Activated T-helper 1 cell treated with anti-CD3 and anti-CD28 coated beads, Interleukin-12 subunit alpha, Interleukin-12 subunit beta, Interleukin-2, Interleukin-4 antibody, amounts not matched to agents 30 ng/mL and 10 ng/mL and 1 ng/mL, durations not matched to agents 14 hours and 24 hours and 36 hours (primary cell): Measurements from ENCODE around the gene MRPL36. TPM values are rescaled to one million over a fixed set of nuclear protein-coding genes. Genes with fewer than 3 reads are reported as not detected.

Experiments used
- DNase-seq: peaks from one replicate; pipeline ENCODE4 v3.0.0; 2021; ENCODE audit warnings: low spot score
- H3K27ac Mint-ChIP-seq: one replicate; pipeline ENCODE4 v1.8.0; 2021; ENCODE audit warnings: mild to moderate bottlenecking, mixed read lengths
- H3K27me3 Mint-ChIP-seq: one replicate; pipeline ENCODE4 v1.8.0; 2022; ENCODE audit warnings: mild to moderate bottlenecking, moderate library complexity, mixed read lengths; ENCODE audit not compliant: insufficient read depth
- H3K36me3 Mint-ChIP-seq: one replicate; pipeline ENCODE4 v1.8.0; 2021; ENCODE audit warnings: low read depth, mixed read lengths
- H3K4me1 Mint-ChIP-seq: one replicate; pipeline ENCODE4 v1.8.0; 2021; ENCODE audit warnings: low read depth, mixed read lengths
- H3K4me3 Mint-ChIP-seq: one replicate; pipeline ENCODE4 v1.8.0; 2021; ENCODE audit warnings: mild to moderate bottlenecking, moderate library complexity, mixed read lengths
- H3K9me3 Mint-ChIP-seq: one replicate; pipeline ENCODE4 v1.8.0; 2021; ENCODE audit warnings: mixed read lengths
- intact Hi-C: fragments of 100-400 bp; cut with micrococcal nuclease; formaldehyde crosslinking; loops from one replicate; pipeline ENCODE4 v1.15.1; 2024
- total RNA-seq: library from RNA; stranded (reverse); gene quantifications from 2 replicates; pipeline ENCODE4 v1.2.3, GENCODE V29; 2022

MRPL36 gene
- total RNA-seq, 1 donor from 2014 or later: 118 TPM

GRCh38 chr5:1836891-1837880 lies 37.5 kb upstream of the MRPL36 start:
- Mint-ChIP-seq H3K36me3 (no peaks in the 10 kb centered on the region), H3K9me3 (no peaks in the 10 kb centered on the region), H3K4me3 (no peak overlapping the region), H3K27me3 (no peaks in the 10 kb centered on the region), H3K27ac (no peak overlapping the region), H3K4me1 (no peaks in the 10 kb centered on the region)
- intact Hi-C loops: no loop called here
- DNase-seq: no peak

DNA sequence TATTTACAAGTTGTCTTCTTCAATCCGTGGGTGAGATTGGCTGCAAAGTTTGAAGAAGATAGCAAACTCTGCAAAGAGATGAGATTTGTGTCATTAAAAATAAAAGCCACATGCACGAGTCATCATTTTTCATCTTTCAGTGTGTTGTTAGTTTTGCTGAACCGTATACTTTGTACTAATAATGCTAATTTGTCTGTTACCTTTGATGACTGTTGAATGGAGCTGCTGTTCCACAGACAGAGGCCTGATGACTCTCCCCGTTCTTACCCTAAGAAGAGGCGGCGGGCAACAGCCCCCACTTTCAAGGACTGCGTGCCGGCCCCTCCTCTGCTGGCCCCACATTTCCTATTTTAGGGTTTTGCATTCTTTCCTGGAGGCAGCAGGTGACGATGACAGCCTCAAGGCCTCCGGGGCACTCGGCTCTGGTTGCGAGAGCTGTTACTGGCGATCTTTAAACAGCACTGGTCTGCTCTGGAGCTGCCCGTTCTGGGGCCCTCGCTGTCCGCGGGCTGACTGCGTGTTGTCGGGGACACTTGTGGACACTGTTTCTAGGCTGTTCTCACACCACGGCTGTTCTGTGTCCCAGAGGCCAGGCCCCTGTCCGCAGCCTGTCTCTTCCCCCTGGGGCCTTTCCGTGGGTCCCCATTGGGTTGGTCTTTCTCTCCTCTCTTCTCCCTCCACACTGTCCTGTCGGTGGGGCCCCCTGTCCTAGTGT lies 36.7 kb upstream of the MRPL36 start:
- H3K36me3 Mint-ChIP-seq: no peaks in the 10 kb centered on the region
- DNase-seq: no peak
- H3K27me3 Mint-ChIP-seq: no peaks in the 10 kb centered on the region
- H3K9me3 Mint-ChIP-seq: no peaks in the 10 kb centered on the region
- no peaks in the 10 kb centered on the region for H3K4me1 Mint-ChIP-seq
- intact Hi-C loops: no loop called here
- H3K27ac Mint-ChIP-seq: no peak overlapping the region
- no peak overlapping the region for H3K4me3 Mint-ChIP-seq

GRCh38 chr5:1835431-1835830 lies 35.8 kb upstream of the MRPL36 start:
- no peak overlapping the region for H3K4me3 Mint-ChIP-seq
- no peaks in the 10 kb centered on the region for H3K27me3 Mint-ChIP-seq
- H3K9me3 Mint-ChIP-seq: no peaks in the 10 kb centered on the region
- DNase-seq: no peak
- H3K27ac Mint-ChIP-seq: no peak overlapping the region
- intact Hi-C loops: no loop called here
- H3K4me1 Mint-ChIP-seq: no peaks in the 10 kb centered on the region
- H3K36me3 Mint-ChIP-seq: no peaks in the 10 kb centered on the region

DNA sequence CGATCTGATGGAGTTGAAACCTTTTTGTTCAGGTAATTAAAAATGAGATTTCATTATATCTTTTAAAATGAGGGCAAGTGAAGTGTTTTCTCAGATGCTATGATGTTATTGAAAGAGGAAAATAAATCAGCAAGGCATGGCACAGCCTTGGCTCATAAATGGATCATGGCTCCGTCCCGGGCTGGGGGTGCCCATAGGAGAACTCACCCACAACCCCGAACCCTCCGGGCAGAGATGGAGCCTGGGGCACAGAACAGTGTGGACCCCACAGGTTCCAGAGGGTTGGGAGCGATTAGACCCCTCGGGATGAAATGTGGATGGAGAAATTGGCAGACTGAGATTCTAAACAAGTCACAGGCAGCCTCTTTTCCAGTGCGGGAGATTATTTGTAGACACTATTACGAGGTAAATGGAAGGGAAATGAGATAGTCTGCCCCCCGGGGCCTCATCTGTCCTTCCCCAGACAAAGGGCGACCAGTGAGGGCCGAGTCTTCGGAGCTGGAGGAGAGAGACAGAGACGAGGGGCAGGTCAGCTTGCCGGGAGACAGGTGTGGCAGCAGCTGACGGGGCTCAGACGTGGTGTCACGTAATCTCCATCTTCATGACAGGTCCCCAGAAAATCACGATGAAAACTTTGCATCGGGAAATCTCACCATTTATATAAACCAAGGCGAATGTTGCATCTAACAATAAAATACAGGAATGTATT lies 35.2 kb upstream of the MRPL36 start:
- Mint-ChIP-seq H3K36me3 (no peaks in the 10 kb centered on the region), H3K27ac (no peak overlapping the region), H3K4me1 (no peaks in the 10 kb centered on the region), H3K9me3 (no peaks in the 10 kb centered on the region), H3K4me3 (no peak overlapping the region), H3K27me3 (no peaks in the 10 kb centered on the region)
- no peak for DNase-seq
- intact Hi-C loops: no loop called here

- no peaks in the 10 kb centered on the region for H3K4me1 Mint-ChIP-seq
- H3K27me3 Mint-ChIP-seq: no peaks in the 10 kb centered on the region
- no peak overlapping the region for H3K27ac Mint-ChIP-seq
- DNase-seq: no peak
- no peaks in the 10 kb centered on the region for H3K9me3 Mint-ChIP-seq
- no peaks in the 10 kb centered on the region for H3K36me3 Mint-ChIP-seq
- H3K4me3 Mint-ChIP-seq: no peak overlapping the region
- intact Hi-C loops: no loop called here
Observed at GRCh38 chr5:1834022-1834551, 34.5 kb upstream of the MRPL36 start.

- no peak overlapping the region for H3K27ac Mint-ChIP-seq
- no peaks in the 10 kb centered on the region for H3K4me1 Mint-ChIP-seq
- H3K36me3 Mint-ChIP-seq: no peaks in the 10 kb centered on the region
- no peak for DNase-seq
- no peaks in the 10 kb centered on the region for H3K27me3 Mint-ChIP-seq
- H3K4me3 Mint-ChIP-seq: no peak overlapping the region
- intact Hi-C loops: no loop called here
- no peaks in the 10 kb centered on the region for H3K9me3 Mint-ChIP-seq
Observed at GRCh38 chr5:1833264-1834021, 33.8 kb upstream of the MRPL36 start.

DNA sequence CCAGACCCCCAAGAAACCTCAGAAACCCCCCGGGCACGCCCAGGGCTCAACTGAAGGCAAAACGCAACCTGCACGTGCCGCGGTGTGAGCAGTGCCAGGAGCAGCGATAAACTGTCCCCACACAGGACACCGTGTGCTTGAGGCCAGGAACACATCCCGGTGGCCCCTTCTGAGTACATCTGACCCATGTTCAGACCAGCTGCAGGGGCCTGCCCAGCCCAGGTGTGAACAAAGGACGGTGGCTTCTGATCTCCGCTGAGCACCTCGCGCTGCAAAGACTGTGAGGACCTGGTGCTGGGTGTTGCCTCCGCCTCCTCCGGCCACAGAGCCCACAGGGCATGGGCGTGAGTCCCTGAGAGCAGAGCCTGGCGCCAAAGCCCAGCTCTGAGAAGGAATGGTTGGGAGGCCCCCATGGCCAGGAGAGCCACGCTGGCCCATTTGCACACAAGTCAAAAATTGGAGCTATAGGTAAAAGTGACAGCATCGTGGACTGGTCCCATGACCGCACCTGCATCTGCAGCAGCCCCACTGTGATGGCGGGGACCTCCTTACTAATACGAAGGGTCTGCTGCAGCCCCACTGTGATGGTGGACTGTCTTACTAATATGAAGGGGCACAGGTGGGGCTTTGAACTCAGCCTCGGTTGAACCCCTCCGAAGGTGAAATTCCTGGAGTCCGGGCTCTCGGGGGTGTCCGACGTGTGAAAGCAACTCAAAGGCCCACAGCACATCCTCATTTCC lies 33.0 kb upstream of the MRPL36 start:
- H3K4me1 Mint-ChIP-seq: no peaks in the 10 kb centered on the region
- no peaks in the 10 kb centered on the region for H3K27me3 Mint-ChIP-seq
- no peak for DNase-seq
- no peak overlapping the region for H3K27ac Mint-ChIP-seq
- intact Hi-C loops: no loop called here
- H3K36me3 Mint-ChIP-seq: no peaks in the 10 kb centered on the region
- no peaks in the 10 kb centered on the region for H3K9me3 Mint-ChIP-seq
- H3K4me3 Mint-ChIP-seq: no peak overlapping the region

GRCh38 chr5:1831677-1832313 lies 32.2 kb upstream of the MRPL36 start:
- Mint-ChIP-seq H3K9me3 (no peaks in the 10 kb centered on the region), H3K27ac (no peak overlapping the region), H3K27me3 (no peaks in the 10 kb centered on the region), H3K36me3 (no peaks in the 10 kb centered on the region), H3K4me1 (no peaks in the 10 kb centered on the region), H3K4me3 (no peak overlapping the region)
- intact Hi-C loops: no loop called here
- DNase-seq: no peak

DNA sequence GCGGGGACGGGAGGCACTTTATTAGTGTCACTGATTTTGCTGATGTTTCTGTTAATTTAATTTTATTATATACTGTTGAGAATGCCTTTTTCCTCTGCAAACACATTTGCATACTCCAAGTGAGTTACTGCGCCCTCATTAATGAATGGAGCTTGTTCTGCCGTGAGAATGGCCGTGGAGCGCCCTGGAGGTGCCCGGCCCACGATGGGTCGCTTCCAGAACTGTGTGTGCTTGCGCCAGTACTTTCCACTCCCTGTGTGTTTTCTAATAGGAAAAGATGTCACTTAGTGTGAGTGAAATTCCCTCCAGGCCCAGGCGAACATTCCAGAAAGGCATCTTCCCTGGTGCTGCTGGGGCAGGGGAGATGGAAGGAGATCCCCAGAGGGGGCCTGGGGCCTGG lies 31.6 kb upstream of the MRPL36 start:
- intact Hi-C loops: no loop called here
- Mint-ChIP-seq H3K27me3 (no peaks in the 10 kb centered on the region), H3K36me3 (no peaks in the 10 kb centered on the region), H3K4me1 (no peaks in the 10 kb centered on the region), H3K9me3 (no peaks in the 10 kb centered on the region), H3K4me3 (no peak overlapping the region), H3K27ac (no peak overlapping the region)
- DNase-seq: no peak

GRCh38 chr5:1830571-1831228 lies 31.1 kb upstream of the MRPL36 start:
- Mint-ChIP-seq H3K9me3 (no peaks in the 10 kb centered on the region), H3K4me3 (no peak overlapping the region), H3K27me3 (no peaks in the 10 kb centered on the region), H3K36me3 (no peaks in the 10 kb centered on the region), H3K27ac (no peak overlapping the region), H3K4me1 (no peaks in the 10 kb centered on the region)
- intact Hi-C loops: no loop called here
- DNase-seq: no peak

DNA sequence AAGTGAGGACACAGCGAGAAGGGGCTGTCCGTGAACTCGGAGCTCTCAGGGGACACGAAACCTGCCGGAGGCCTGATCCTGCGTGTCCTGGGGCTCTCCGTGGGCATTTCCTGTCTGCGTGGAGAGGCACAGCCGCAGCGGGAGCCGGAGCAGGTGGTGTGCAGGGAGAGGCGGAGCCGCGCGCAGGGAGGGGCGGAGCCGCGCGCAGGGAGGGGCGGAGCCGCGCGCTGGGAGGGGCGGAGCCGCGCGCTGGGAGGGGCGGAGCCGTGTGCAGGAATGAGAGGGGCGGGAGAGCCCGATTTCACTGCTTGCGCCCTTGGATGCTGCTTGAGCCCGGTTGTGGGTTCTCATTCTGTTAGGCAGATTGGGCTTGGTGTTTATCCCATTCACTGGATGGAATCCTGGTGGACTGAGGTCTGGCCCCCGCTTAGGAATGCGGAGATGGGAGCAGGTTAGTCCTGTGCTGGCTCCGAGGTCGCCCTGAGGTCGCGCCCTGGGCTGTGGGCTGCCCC lies 28.3 kb upstream of the MRPL36 start:
- DNase-seq: no peak
- H3K27me3 Mint-ChIP-seq: no peaks in the 10 kb centered on the region
- intact Hi-C loops: loop anchor here (2.0 kb wide), 1 partner anchor 27 kb away; the partner anchor contains the start of gene NDUFS6

More for the DNA sequence above, 28.3 kb upstream of the MRPL36 start:
- H3K36me3 Mint-ChIP-seq: no peaks in the 10 kb centered on the region
- no peak overlapping the region for H3K27ac Mint-ChIP-seq
- no peaks in the 10 kb centered on the region for H3K9me3 Mint-ChIP-seq
- H3K4me3 Mint-ChIP-seq: no peak overlapping the region
- H3K4me1 Mint-ChIP-seq: no peaks in the 10 kb centered on the region
